WTC11 (cell line): ENCODE data around the gene BICDL1.

Experiments
- ELF4 ChIP-seq: sonication (generic); formaldehyde crosslinking; IDR thresholded peaks from 2 replicates; pipeline ENCODE4 v1.8.1; 2022; ENCODE audit warnings: low read depth, mild to moderate bottlenecking, moderate library complexity, missing genetic modification reagents
- ETV6 ChIP-seq: sonication (generic); formaldehyde crosslinking; IDR thresholded peaks from 2 replicates; pipeline ENCODE4 v1.8.1; 2022; ENCODE audit warnings: mild to moderate bottlenecking, missing genetic modification reagents
- GTF2I ChIP-seq: fragments of 250-450 bp; sonication (Bioruptor Pico); conservative IDR thresholded peaks from 2 replicates; pipeline ENCODE4 v1.4.0; 2021; ENCODE audit warnings: mild to moderate bottlenecking
- JUN ChIP-seq: sonication (generic); formaldehyde crosslinking; IDR thresholded peaks from 2 replicates; pipeline ENCODE4 v1.8.0; 2023; ENCODE audit warnings: mild to moderate bottlenecking, missing genetic modification reagents
- NFYB ChIP-seq: sonication (generic); formaldehyde crosslinking; conservative IDR thresholded peaks from 2 replicates; pipeline ENCODE4 v1.8.0; 2022; ENCODE audit warnings: low read depth, missing genetic modification reagents
- TEAD4 ChIP-seq: sonication (generic); formaldehyde crosslinking; IDR thresholded peaks from 2 replicates; pipeline ENCODE4 v1.8.0; 2022; ENCODE audit warnings: mild to moderate bottlenecking, missing genetic modification reagents
- ZNF232 ChIP-seq: sonication (generic); formaldehyde crosslinking; IDR thresholded peaks from 2 replicates; pipeline ENCODE4 v1.8.0; 2022; ENCODE audit warnings: mild to moderate bottlenecking, missing genetic modification reagents
- TF ChIP-seq, protein P1 (sequence below): fragments of 200-600 bp; IDR thresholded peaks from 2 replicates; pipeline ENCODE4 v1.8.0; 2022; ENCODE audit warnings: antibody characterized with exemption
- TF ChIP-seq, protein P2 (sequence below): sonication (generic); formaldehyde crosslinking; IDR thresholded peaks from 2 replicates; pipeline ENCODE4 v1.8.1; 2023; ENCODE audit warnings: mild to moderate bottlenecking, missing genetic modification reagents, moderate library complexity
- TF ChIP-seq, protein P3 (sequence below): sonication (generic); formaldehyde crosslinking; conservative IDR thresholded peaks from 2 replicates; pipeline ENCODE4 v1.8.1; 2022; ENCODE audit warnings: mild to moderate bottlenecking, missing genetic modification reagents
- TF ChIP-seq, protein P4 (sequence below): sonication (generic); formaldehyde crosslinking; IDR thresholded peaks from 2 replicates; pipeline ENCODE4 v1.8.0; 2022; ENCODE audit warnings: mild to moderate bottlenecking, missing genetic modification reagents

DNA sequence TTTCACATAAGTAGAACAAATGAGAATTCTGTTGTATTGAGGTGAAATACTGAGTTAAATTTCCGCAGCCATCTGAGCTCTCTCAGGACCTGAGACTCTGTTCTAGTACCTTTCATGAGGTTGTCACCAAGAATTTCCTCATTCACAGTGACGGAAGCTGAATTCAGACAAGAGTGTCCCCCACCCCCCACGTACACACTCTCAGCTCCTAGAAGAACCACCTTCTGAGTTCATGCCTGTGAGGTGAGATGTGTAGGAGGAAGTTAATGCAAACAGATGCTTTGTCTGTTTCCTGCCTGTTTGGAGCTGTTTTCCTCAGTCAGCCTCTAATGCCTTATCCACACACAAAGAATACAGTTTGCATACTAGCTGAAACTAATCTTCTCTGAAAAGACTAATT, 18.2 kb downstream of the BICDL1 start:
- TF ChIP-seq, protein P1, sequence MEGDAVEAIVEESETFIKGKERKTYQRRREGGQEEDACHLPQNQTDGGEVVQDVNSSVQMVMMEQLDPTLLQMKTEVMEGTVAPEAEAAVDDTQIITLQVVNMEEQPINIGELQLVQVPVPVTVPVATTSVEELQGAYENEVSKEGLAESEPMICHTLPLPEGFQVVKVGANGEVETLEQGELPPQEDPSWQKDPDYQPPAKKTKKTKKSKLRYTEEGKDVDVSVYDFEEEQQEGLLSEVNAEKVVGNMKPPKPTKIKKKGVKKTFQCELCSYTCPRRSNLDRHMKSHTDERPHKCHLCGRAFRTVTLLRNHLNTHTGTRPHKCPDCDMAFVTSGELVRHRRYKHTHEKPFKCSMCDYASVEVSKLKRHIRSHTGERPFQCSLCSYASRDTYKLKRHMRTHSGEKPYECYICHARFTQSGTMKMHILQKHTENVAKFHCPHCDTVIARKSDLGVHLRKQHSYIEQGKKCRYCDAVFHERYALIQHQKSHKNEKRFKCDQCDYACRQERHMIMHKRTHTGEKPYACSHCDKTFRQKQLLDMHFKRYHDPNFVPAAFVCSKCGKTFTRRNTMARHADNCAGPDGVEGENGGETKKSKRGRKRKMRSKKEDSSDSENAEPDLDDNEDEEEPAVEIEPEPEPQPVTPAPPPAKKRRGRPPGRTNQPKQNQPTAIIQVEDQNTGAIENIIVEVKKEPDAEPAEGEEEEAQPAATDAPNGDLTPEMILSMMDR, result no peak
- TF ChIP-seq NFYB (CRISPR knock-in tag) (no peak), ZNF232 (no peak), ETV6 (no peak), GTF2I (CRISPR knock-in tag) (no peak), ELF4 (CRISPR knock-in tag) (no peak), TEAD4 (CRISPR knock-in tag) (no peak), JUN (CRISPR knock-in tag) (no peak)
- TF ChIP-seq, protein P2, sequence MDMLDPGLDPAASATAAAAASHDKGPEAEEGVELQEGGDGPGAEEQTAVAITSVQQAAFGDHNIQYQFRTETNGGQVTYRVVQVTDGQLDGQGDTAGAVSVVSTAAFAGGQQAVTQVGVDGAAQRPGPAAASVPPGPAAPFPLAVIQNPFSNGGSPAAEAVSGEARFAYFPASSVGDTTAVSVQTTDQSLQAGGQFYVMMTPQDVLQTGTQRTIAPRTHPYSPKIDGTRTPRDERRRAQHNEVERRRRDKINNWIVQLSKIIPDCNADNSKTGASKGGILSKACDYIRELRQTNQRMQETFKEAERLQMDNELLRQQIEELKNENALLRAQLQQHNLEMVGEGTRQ (CRISPR knock-in tag), result no peak
- TF ChIP-seq, protein P3, sequence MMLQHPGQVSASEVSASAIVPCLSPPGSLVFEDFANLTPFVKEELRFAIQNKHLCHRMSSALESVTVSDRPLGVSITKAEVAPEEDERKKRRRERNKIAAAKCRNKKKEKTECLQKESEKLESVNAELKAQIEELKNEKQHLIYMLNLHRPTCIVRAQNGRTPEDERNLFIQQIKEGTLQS (CRISPR knock-in tag), result no peak
- TF ChIP-seq, protein P4, sequence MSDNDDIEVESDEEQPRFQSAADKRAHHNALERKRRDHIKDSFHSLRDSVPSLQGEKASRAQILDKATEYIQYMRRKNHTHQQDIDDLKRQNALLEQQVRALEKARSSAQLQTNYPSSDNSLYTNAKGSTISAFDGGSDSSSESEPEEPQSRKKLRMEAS, result no peak
